DND-41 (cell line): ENCODE measurements around the gene KRTDAP.

ENCODE experiments used
- CTCF ChIP-seq: IDR thresholded peaks from 2 replicates; pipeline ENCODE4 v1.5.1; 2012; ENCODE audit warnings: borderline replicate concordance, low read length, moderate library complexity, mild to moderate bottlenecking; ENCODE audit not compliant: poor library complexity, severe bottlenecking; ENCODE audit errors: extremely low read depth
- EZH2 ChIP-seq: IDR thresholded peaks from 3 replicates; pipeline ENCODE4 v1.6.1; 2012; ENCODE audit warnings: borderline replicate concordance, low read depth, mild to moderate bottlenecking, moderate library complexity, low read length, inconsistent platforms; ENCODE audit not compliant: severe bottlenecking

GRCh38 chr19:35508129-35508528 is 17.9 kb upstream of the KRTDAP start:
- TF ChIP-seq CTCF (no peak), EZH2 (no peak)
